ENCODE data around the gene ZNF677. TPM values are rescaled to one million over a fixed set of nuclear protein-coding genes. Genes with fewer than 3 reads are reported as not detected.
"Not testable (repeated sequence)": the region's sequence is repeated elsewhere in the genome, so short reads cannot be mapped to it uniquely, and the experiment has no call there.

The ZNF677 gene
- total RNA-seq, 1 experiment from 2014 or later: not detected

DNA sequence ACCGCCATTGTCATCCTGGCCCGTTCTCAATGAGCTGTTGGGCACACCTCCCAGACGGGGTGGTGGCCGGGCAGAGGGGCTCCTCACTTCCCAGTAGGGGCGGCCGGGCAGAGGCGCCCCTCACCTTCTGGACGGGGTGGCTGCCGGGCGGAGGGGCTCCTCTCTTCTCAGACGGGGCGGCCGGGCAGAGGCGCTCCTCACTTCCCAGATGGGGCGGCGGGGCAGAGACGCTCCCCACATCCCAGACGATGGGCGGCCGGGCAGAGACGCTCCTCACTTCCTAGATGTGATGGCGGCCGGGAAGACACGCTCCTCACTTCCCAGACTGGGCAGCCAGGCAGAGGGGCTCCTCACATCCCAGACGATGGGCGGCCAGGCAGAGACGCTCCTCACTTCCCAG, 15.2 kb upstream of the ZNF677 start:
- H3K27me3 ChIP-seq (ENCODE audit: low read length); H3K4me2 ChIP-seq (ENCODE audit: low read depth, low read length, poor library complexity, severe bottlenecking); H3K27ac ChIP-seq (ENCODE audit: low read length); H3K36me3 ChIP-seq (ENCODE audit: insufficient read depth, low read length); DNase-seq; H3K4me1 ChIP-seq (ENCODE audit: low read length); H3K9me2 ChIP-seq (replicated peaks; ENCODE audit: insufficient read depth, low read length); H4K20me1 ChIP-seq (ENCODE audit: insufficient read depth, low read depth, low read length); H3K4me3 ChIP-seq (ENCODE audit: low read length); H3K79me2 ChIP-seq (ENCODE audit: low read length); H3K9ac ChIP-seq (ENCODE audit: low read length); H2AFZ ChIP-seq (ENCODE audit: low read length); H3K9me3 ChIP-seq (ENCODE audit: low read length): not testable (repeated sequence)

DNA sequence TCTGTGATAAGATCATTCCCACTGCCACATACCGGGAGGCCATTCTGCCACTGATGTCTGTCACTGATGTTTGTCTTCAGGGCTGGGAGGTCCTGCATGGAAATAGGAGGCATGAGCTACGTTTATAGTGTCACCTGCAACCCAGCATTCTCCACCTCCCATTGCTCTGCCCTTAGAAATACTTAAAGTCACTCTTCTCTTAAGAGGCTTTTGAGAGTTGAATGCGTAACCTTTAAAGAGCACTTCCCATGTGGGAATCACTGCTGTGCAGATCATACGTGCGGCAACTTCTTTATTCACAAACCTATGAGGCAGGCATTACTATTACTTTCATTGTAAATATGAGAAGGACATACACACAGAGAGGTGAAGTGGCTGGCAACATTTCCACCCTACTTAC, 12.9 kb upstream of the ZNF677 start, which contains the start of gene VN1R4:
VN1R4 (minus strand) TSS at position 101 of the 400 bp plus-strand sequence; CDS start at position 43, 58 bp downstream.
- not testable (repeated sequence) for H3K9me3 ChIP-seq (ENCODE audit: low read length); H3K4me2 ChIP-seq (ENCODE audit: low read depth, low read length, poor library complexity, severe bottlenecking); H3K4me3 ChIP-seq (ENCODE audit: low read length); DNase-seq; H4K20me1 ChIP-seq (ENCODE audit: insufficient read depth, low read depth, low read length); H3K9me2 ChIP-seq (replicated peaks; ENCODE audit: insufficient read depth, low read length); H3K27ac ChIP-seq (ENCODE audit: low read length); H3K36me3 ChIP-seq (ENCODE audit: insufficient read depth, low read length); H2AFZ ChIP-seq (ENCODE audit: low read length); H3K9ac ChIP-seq (ENCODE audit: low read length); H3K79me2 ChIP-seq (ENCODE audit: low read length); H3K4me1 ChIP-seq (ENCODE audit: low read length)
- peaks cover 10% of the 10 kb centered on the region; the same call in 1 of the 2 replicates for H3K27me3 ChIP-seq (ENCODE audit: low read length)

DNA sequence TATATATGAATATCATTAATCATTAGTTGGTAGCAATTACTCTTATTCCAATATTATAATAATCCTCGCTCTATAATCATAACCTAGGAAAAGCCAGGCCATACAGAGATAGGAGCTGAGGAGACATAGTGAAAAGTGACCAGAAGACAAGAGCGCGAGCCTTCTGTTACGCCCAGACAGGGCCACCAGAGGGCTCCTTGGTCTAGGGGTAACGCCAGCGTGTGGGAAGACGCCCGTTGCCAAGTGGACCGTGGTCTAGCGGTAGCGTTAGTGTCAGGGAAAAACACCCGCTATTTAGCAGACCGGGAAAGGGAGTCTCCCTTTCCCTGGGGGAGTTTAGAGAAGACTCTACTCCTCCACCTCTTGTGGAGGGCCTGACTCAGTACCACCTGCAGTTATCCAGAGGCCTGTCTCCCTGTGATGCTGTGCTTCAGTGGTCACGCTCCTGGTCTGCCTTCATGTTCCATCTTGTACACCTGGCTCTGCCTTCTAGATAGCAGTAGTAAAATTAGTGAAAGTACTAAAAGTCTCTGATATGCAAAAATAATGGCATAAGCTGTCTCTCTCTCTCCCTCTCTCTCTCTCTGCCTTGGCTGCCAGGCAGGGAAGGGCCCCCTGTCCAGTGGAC, 3.2 kb upstream of the ZNF677 start, which contains the start of gene VN1R2:
VN1R2 (plus strand) TSS at position 578 of the 628 bp plus-strand sequence. CDS start 84 bp downstream, outside the sequence.
- H4K20me1 ChIP-seq (ENCODE audit: insufficient read depth, low read depth, low read length); H2AFZ ChIP-seq (ENCODE audit: low read length); H3K9me3 ChIP-seq (ENCODE audit: low read length); H3K4me1 ChIP-seq (ENCODE audit: low read length); H3K4me2 ChIP-seq (ENCODE audit: low read depth, low read length, poor library complexity, severe bottlenecking); H3K27ac ChIP-seq (ENCODE audit: low read length); H3K27me3 ChIP-seq (ENCODE audit: low read length); H3K9me2 ChIP-seq (replicated peaks; ENCODE audit: insufficient read depth, low read length); H3K79me2 ChIP-seq (ENCODE audit: low read length); H3K4me3 ChIP-seq (ENCODE audit: low read length); H3K9ac ChIP-seq (ENCODE audit: low read length); DNase-seq; H3K36me3 ChIP-seq (ENCODE audit: insufficient read depth, low read length): not testable (repeated sequence)

GRCh38 chr19:53246498-53246897, 8.2 kb downstream of the ZNF677 start:
- Histone ChIP-seq H3K9me3 (ENCODE audit: low read length) (peaks cover 30% of the 10 kb centered on the region), H3K9me2 (replicated peaks; ENCODE audit: insufficient read depth, low read length) (no peaks in the 10 kb centered on the region), H4K20me1 (ENCODE audit: insufficient read depth, low read depth, low read length) (no peaks in the 10 kb centered on the region), H3K4me3 (ENCODE audit: low read length) (no peak overlapping the region), H3K9ac (ENCODE audit: low read length) (no peak overlapping the region), H3K4me1 (ENCODE audit: low read length) (no peaks in the 10 kb centered on the region), H3K27me3 (ENCODE audit: low read length) (peaks cover 6% of the 10 kb centered on the region; the same call in 1 of the 2 replicates), H3K4me2 (ENCODE audit: low read depth, low read length, poor library complexity, severe bottlenecking) (no peak overlapping the region), H3K27ac (ENCODE audit: low read length) (no peak overlapping the region), H3K36me3 (ENCODE audit: insufficient read depth, low read length) (no peaks in the 10 kb centered on the region), H3K79me2 (ENCODE audit: low read length) (no peaks in the 10 kb centered on the region), H2AFZ (ENCODE audit: low read length) (no peak overlapping the region)
- DNase-seq: peak; percentile 46

GRCh38 chr19:53237114-53237777, 17.4 kb downstream of the ZNF677 start:
- no peak overlapping the region for H3K27ac ChIP-seq (ENCODE audit: low read length)
- peaks cover 65% of the 10 kb centered on the region for H3K9me3 ChIP-seq (ENCODE audit: low read length)
- peaks cover 3% of the 10 kb centered on the region; the same call in 1 of the 2 replicates for H3K27me3 ChIP-seq (ENCODE audit: low read length)
- H3K36me3 ChIP-seq (ENCODE audit: insufficient read depth, low read length): peaks cover 3% of the 10 kb centered on the region; the same call in 1 of the 2 replicates
- no peaks in the 10 kb centered on the region for H3K4me1 ChIP-seq (ENCODE audit: low read length)
- H3K9ac ChIP-seq (ENCODE audit: low read length): no peak overlapping the region
- no peaks in the 10 kb centered on the region for H3K9me2 ChIP-seq (replicated peaks; ENCODE audit: insufficient read depth, low read length)
- H3K79me2 ChIP-seq (ENCODE audit: low read length): no peaks in the 10 kb centered on the region
- H3K4me3 ChIP-seq (ENCODE audit: low read length): no peak overlapping the region
- no peak for DNase-seq
- H4K20me1 ChIP-seq (ENCODE audit: insufficient read depth, low read depth, low read length): no peaks in the 10 kb centered on the region
- no peak overlapping the region for H2AFZ ChIP-seq (ENCODE audit: low read length)
- H3K4me2 ChIP-seq (ENCODE audit: low read depth, low read length, poor library complexity, severe bottlenecking): no peak overlapping the region

DNA sequence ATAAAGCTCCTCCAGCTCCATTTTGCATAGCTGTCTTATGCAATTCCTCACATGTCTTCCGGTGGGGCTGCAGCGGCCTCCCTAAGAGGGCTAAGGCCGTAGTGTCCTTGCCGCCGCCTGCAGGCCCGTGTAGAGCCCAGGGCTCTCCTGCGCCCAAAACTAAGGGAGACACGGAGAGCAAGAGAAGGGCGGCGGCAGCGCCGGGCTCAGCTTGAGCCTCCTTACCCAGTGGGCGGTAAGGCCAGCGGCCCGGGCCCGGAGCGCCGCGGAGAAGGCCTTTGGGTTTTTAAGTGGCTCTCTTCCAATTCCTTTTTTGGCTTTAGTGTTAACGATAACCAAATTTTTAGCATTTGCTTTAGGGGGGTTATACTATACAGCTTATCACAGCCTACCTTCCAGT, 30.1 kb downstream of the ZNF677 start:
- H3K4me3 ChIP-seq (ENCODE audit: low read length): no peak overlapping the region
- H3K4me2 ChIP-seq (ENCODE audit: low read depth, low read length, poor library complexity, severe bottlenecking): no peak overlapping the region
- no peaks in the 10 kb centered on the region for H3K36me3 ChIP-seq (ENCODE audit: insufficient read depth, low read length)
- H3K79me2 ChIP-seq (ENCODE audit: low read length): no peaks in the 10 kb centered on the region
- no peak overlapping the region for H3K9ac ChIP-seq (ENCODE audit: low read length)
- H3K27me3 ChIP-seq (ENCODE audit: low read length): no peaks in the 10 kb centered on the region
- DNase-seq: no peak
- H3K9me2 ChIP-seq (replicated peaks; ENCODE audit: insufficient read depth, low read length): no peaks in the 10 kb centered on the region
- H3K9me3 ChIP-seq (ENCODE audit: low read length): peaks cover 34% of the 10 kb centered on the region
- no peaks in the 10 kb centered on the region for H4K20me1 ChIP-seq (ENCODE audit: insufficient read depth, low read depth, low read length)
- H3K27ac ChIP-seq (ENCODE audit: low read length): no peak overlapping the region
- no peaks in the 10 kb centered on the region for H3K4me1 ChIP-seq (ENCODE audit: low read length)
- no peak overlapping the region for H2AFZ ChIP-seq (ENCODE audit: low read length)

GRCh38 chr19:53222716-53223115, 32.0 kb downstream of the ZNF677 start:
- not testable (repeated sequence) for H4K20me1 ChIP-seq (ENCODE audit: insufficient read depth, low read depth, low read length); H3K4me3 ChIP-seq (ENCODE audit: low read length); H3K9ac ChIP-seq (ENCODE audit: low read length); H3K27ac ChIP-seq (ENCODE audit: low read length); H3K9me2 ChIP-seq (replicated peaks; ENCODE audit: insufficient read depth, low read length); H3K36me3 ChIP-seq (ENCODE audit: insufficient read depth, low read length); H2AFZ ChIP-seq (ENCODE audit: low read length); DNase-seq; H3K27me3 ChIP-seq (ENCODE audit: low read length); H3K4me1 ChIP-seq (ENCODE audit: low read length); H3K79me2 ChIP-seq (ENCODE audit: low read length); H3K4me2 ChIP-seq (ENCODE audit: low read depth, low read length, poor library complexity, severe bottlenecking)
- H3K9me3 ChIP-seq (ENCODE audit: low read length): peaks cover 41% of the 10 kb centered on the region

DNA sequence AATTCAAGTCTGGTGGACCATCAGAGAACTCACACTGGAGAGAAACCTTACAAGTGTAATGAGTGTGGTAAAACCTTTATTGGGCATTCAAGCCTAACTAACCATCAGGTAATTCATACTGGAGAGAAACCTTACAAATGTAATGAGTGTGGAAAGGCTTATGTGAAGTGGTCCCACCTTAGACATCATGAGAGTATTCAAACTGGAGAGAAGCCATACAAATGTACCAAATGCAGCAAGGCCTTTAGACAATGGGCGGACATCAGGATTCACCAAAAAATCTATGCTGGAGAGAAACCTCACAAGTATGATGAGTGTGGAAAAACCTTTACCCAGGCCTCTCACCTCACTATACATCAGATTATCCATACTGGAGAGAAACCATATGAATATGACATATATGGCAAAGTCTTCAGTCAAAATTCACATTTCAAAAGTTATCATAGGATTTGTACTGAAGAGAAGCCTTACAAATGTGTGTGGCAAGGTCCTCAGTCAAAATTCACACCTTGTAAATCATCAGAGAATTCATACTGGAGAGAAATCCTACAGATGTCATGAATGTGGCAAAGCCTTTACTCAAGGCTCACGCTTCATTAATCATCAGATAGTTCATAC, 41.9 kb downstream of the ZNF677 start:
- peaks cover 36% of the 10 kb centered on the region for H3K36me3 ChIP-seq (ENCODE audit: insufficient read depth, low read length)
- peaks cover 61% of the 10 kb centered on the region for H3K9me3 ChIP-seq (ENCODE audit: low read length)
- no peaks in the 10 kb centered on the region for H3K4me1 ChIP-seq (ENCODE audit: low read length)
- no peaks in the 10 kb centered on the region for H4K20me1 ChIP-seq (ENCODE audit: insufficient read depth, low read depth, low read length)
- H3K9ac ChIP-seq (ENCODE audit: low read length): no peak overlapping the region
- H3K9me2 ChIP-seq (replicated peaks; ENCODE audit: insufficient read depth, low read length): no peaks in the 10 kb centered on the region
- no peak overlapping the region for H3K4me2 ChIP-seq (ENCODE audit: low read depth, low read length, poor library complexity, severe bottlenecking)
- DNase-seq: no peak
- H2AFZ ChIP-seq (ENCODE audit: low read length): no peak overlapping the region
- no peaks in the 10 kb centered on the region for H3K27me3 ChIP-seq (ENCODE audit: low read length)
- no peak overlapping the region for H3K27ac ChIP-seq (ENCODE audit: low read length)
- no peak overlapping the region for H3K4me3 ChIP-seq (ENCODE audit: low read length)
- no peaks in the 10 kb centered on the region for H3K79me2 ChIP-seq (ENCODE audit: low read length)

All from Karpas-422 (cell line).